IMR-90 (cell line): Measurements from ENCODE around the gene DAAM1. TPM values are rescaled to one million over a fixed set of nuclear protein-coding genes. Genes with fewer than 3 reads are reported as not detected.

ENCODE experiments used
- ATAC-seq: fragments of 200-7000 bp; cut with Tn5 transposase; 2 replicates; pipeline ENCODE4 v1.9.1; 2020; ENCODE audit warnings: low read depth, mild to moderate bottlenecking, moderate library complexity
- BruUV-seq: library from RNA; stranded (reverse); fragments of 400-500 nt; replicated peaks from 2 replicates; lab custom pipeline; 2021; lab: Mats Ljungman, UMichigan
- CTCF ChIA-PET: fragments of 300-600 bp; formaldehyde crosslinking; extraction: SDS; loops from one replicate; lab custom pipeline; 2021; ENCODE audit warnings: antibody characterized with exemption; lab: Yijun Ruan, JAX
- POLR2A ChIA-PET: fragments of 300-600 bp; sonication (Branson Sonifier 250); formaldehyde crosslinking; loops from one replicate; lab custom pipeline; 2022; ENCODE audit warnings: antibody characterized with exemption; ENCODE audit not compliant: unreplicated experiment; lab: Charles Lee
- DNase-seq: peaks from one replicate; pipeline ENCODE4 v3.0.0; 2013
- H2AFZ ChIP-seq: replicated peaks from 2 replicates; pipeline ENCODE3; 2013; ENCODE audit warnings: low read length, mild to moderate bottlenecking; ENCODE audit not compliant: poor library complexity
- H2AK5ac ChIP-seq: 2 replicates; pipeline ENCODE4 v1.6.1; 2013; ENCODE audit warnings: low read depth, low read length, inconsistent platforms
- H2AK9ac ChIP-seq: replicated peaks from 2 replicates; pipeline ENCODE3; 2013; ENCODE audit warnings: mild to moderate bottlenecking, low read depth, low read length, moderate library complexity; ENCODE audit not compliant: poor library complexity
- H2BK120ac ChIP-seq: 2 replicates; pipeline ENCODE4 v1.6.1; 2013; ENCODE audit warnings: low read depth, low read length, inconsistent platforms
- H2BK15ac ChIP-seq: 3 replicates; pipeline ENCODE4 v1.6.1; 2013; ENCODE audit warnings: low read depth, low read length, inconsistent platforms
- H2BK20ac ChIP-seq: 2 replicates; pipeline ENCODE4 v1.6.1; 2013; ENCODE audit warnings: low read depth, mild to moderate bottlenecking, inconsistent platforms, low read length, moderate library complexity
- H2BK5ac ChIP-seq: 2 replicates; pipeline ENCODE4 v1.6.1; 2013; ENCODE audit warnings: mild to moderate bottlenecking, low read depth, low read length, inconsistent platforms; ENCODE audit not compliant: poor library complexity, severe bottlenecking
- H3K14ac ChIP-seq: replicated peaks from 2 replicates; pipeline ENCODE4 v1.6.1; 2013; ENCODE audit warnings: low read depth, low read length, inconsistent platforms
- H3K18ac ChIP-seq: 2 replicates; pipeline ENCODE4 v1.6.1; 2013; ENCODE audit warnings: low read depth, low read length, control low read depth
- H3K23ac ChIP-seq: 2 replicates; pipeline ENCODE4 v1.6.1; 2013; ENCODE audit warnings: low read depth, low read length, inconsistent platforms
- H3K27ac ChIP-seq: 2 replicates; pipeline ENCODE4 v1.5.1; 2013; ENCODE audit warnings: mild to moderate bottlenecking, control low read depth, low read length; ENCODE audit not compliant: insufficient read depth
- H3K27me3 ChIP-seq: 2 replicates; pipeline ENCODE4 v1.6.1; 2013; ENCODE audit warnings: low read length; ENCODE audit not compliant: control insufficient read depth, insufficient read depth
- H3K36me3 ChIP-seq: 2 replicates; pipeline ENCODE4 v1.6.1; 2013; ENCODE audit warnings: low read length, mixed read lengths; ENCODE audit not compliant: control insufficient read depth, insufficient read depth
- H3K4ac ChIP-seq: 2 replicates; pipeline ENCODE4 v1.6.1; 2013; ENCODE audit warnings: low read depth, low read length, inconsistent platforms
- H3K4me1 ChIP-seq: 2 replicates; pipeline ENCODE4 v1.6.1; 2013; ENCODE audit warnings: low read length, mixed read lengths; ENCODE audit not compliant: control insufficient read depth, insufficient read depth
- H3K4me2 ChIP-seq: 2 replicates; pipeline ENCODE4 v1.6.1; 2013; ENCODE audit warnings: low read depth, mild to moderate bottlenecking, control low read depth, low read length, moderate library complexity
- H3K4me3 ChIP-seq: 2 replicates; pipeline ENCODE4 v1.5.1; 2013; ENCODE audit warnings: low read depth, mild to moderate bottlenecking, control low read depth, low read length, moderate library complexity; ENCODE audit not compliant: insufficient read depth
- H3K56ac ChIP-seq: 2 replicates; pipeline ENCODE4 v1.6.1; 2013; ENCODE audit warnings: low read length, inconsistent platforms; ENCODE audit not compliant: insufficient read depth; ENCODE audit errors: extremely low read depth
- H3K79me1 ChIP-seq, 2 experiments: 2 replicates each; pipeline ENCODE4 v1.6.1; 2013; ENCODE audit warnings: low read length in 2 of 2, inconsistent platforms in 1 of 2, low read depth in 1 of 2
- H3K9ac ChIP-seq: 2 replicates; pipeline ENCODE4 v1.6.1; 2013; ENCODE audit warnings: low read depth, low read length, control low read depth
- H3K9me1 ChIP-seq: 2 replicates; pipeline ENCODE4 v1.6.1; 2013; ENCODE audit warnings: low read length, inconsistent platforms; ENCODE audit not compliant: insufficient read depth
- H3K9me3 ChIP-seq: 2 replicates; pipeline ENCODE4 v1.6.1; 2013; ENCODE audit warnings: low read length; ENCODE audit not compliant: control insufficient read depth, insufficient read depth
- H4K20me1 ChIP-seq: 2 replicates; pipeline ENCODE4 v1.6.1; 2013; ENCODE audit warnings: low read length, inconsistent platforms; ENCODE audit not compliant: insufficient read depth
- H4K5ac ChIP-seq: 2 replicates; pipeline ENCODE4 v1.6.1; 2013; ENCODE audit warnings: mild to moderate bottlenecking, low read depth, low read length, control low read depth
- H4K8ac ChIP-seq, 2 experiments: 2 replicates each; pipeline ENCODE4 v1.6.1; 2013; ENCODE audit warnings: low read depth in 2 of 2, low read length in 2 of 2, control low read depth in 1 of 2, inconsistent platforms in 1 of 2
- H4K91ac ChIP-seq: 2 replicates; pipeline ENCODE4 v1.6.1; 2013; ENCODE audit warnings: low read depth, low read length, inconsistent platforms; ENCODE audit not compliant: insufficient read depth
- BHLHE40 ChIP-seq: fragments of 150-350 bp; IDR thresholded peaks from 2 replicates; pipeline ENCODE4 v1.6.1; 2016; ENCODE audit warnings: mild to moderate bottlenecking, low read depth, low read length
- CEBPB ChIP-seq: IDR thresholded peaks from 2 replicates; pipeline ENCODE4 v1.6.1; 2012; ENCODE audit warnings: low read depth, low read length, improper control_type of control experiment
- CHD1 ChIP-seq: IDR thresholded peaks from 2 replicates; pipeline ENCODE4 v1.6.1; 2012; ENCODE audit warnings: low read depth, low read length, improper control_type of control experiment
- FOS ChIP-seq: fragments of 150-350 bp; IDR thresholded peaks from 2 replicates; pipeline ENCODE4 v1.6.1; 2016; ENCODE audit warnings: low read depth, low read length
- MAFK ChIP-seq: IDR thresholded peaks from 2 replicates; pipeline ENCODE4 v1.6.1; 2012; ENCODE audit warnings: low read depth, low read length, improper control_type of control experiment
- MAZ ChIP-seq: IDR thresholded peaks from 2 replicates; pipeline ENCODE4 v1.6.1; 2012; ENCODE audit warnings: low read depth, mild to moderate bottlenecking, low read length, improper control_type of control experiment, moderate library complexity, borderline replicate concordance
- MXI1 ChIP-seq: IDR thresholded peaks from 2 replicates; pipeline ENCODE4 v1.6.1; 2012; ENCODE audit warnings: low read depth, mild to moderate bottlenecking, low read length, moderate library complexity, borderline replicate concordance
- NFE2L2 ChIP-seq: fragments of 150-350 bp; IDR thresholded peaks from 2 replicates; pipeline ENCODE4 v1.6.1; 2016; ENCODE audit warnings: low read depth, mild to moderate bottlenecking, low read length
- POLR2A ChIP-seq: IDR thresholded peaks from 2 replicates; pipeline ENCODE4 v1.6.1; 2012; ENCODE audit warnings: mild to moderate bottlenecking, low read depth, low read length
- RAD21 ChIP-seq: IDR thresholded peaks from 2 replicates; pipeline ENCODE4 v1.6.1; 2012; ENCODE audit warnings: low read length, improper control_type of control experiment
- RCOR1 ChIP-seq: IDR thresholded peaks from 2 replicates; pipeline ENCODE4 v1.6.1; 2012; ENCODE audit warnings: mild to moderate bottlenecking, low read length, improper control_type of control experiment; ENCODE audit not compliant: insufficient replicate concordance
- RFX5 ChIP-seq: IDR thresholded peaks from 2 replicates; pipeline ENCODE4 v1.8.0; 2012; ENCODE audit warnings: low read depth, mild to moderate bottlenecking, low read length, moderate library complexity
- SMC3 ChIP-seq: fragments of 150-350 bp; IDR thresholded peaks from 2 replicates; pipeline ENCODE4 v1.6.1; 2016; ENCODE audit warnings: low read depth, mild to moderate bottlenecking, antibody characterized with exemption, low read length, moderate library complexity
- WGBS, 2 experiments: methylation state at CpG; one replicate each; pipeline versions ENCODE4 v1.1.5 to v1.1.7; 2013; ENCODE audit warnings: missing lambda C conversion rate in 2 of 2; ENCODE audit not compliant: insufficient read length in 1 of 2; ENCODE audit errors: extremely low coverage in 2 of 2; 5-methylcytosine and 5-hydroxymethylcytosine counted together
- dilution Hi-C: fragments of 300-500 bp; cut with HindIII; formaldehyde crosslinking; loops from one replicate; pipeline ENCODE4 v1.14.3; 2018; ENCODE audit warnings: low sequenced_read_pairs; ENCODE audit not compliant: unreplicated experiment
- in situ Hi-C: fragments of 300-500 bp; cut with MboI; formaldehyde crosslinking; loops from 3 replicates; pipeline ENCODE4 v1.14.3; 2019; ENCODE audit warnings: low sequenced_read_pairs, inconsistent platforms, mixed read lengths
- intact Hi-C: fragments of 100-400 bp; cut with micrococcal nuclease; formaldehyde crosslinking; loops from 2 replicates; pipeline ENCODE4 v1.10.0; 2022
- polyA plus RNA-seq, 3 experiments: library from polyadenylated mRNA; depleted of rRNA; stranded (reverse); fragments of >200 nt; gene quantifications; 2 replicates each; pipeline ENCODE4 v1.2.3, GENCODE V29; 2012; ENCODE audit warnings: low replicate concordance in 1 of 3
- total RNA-seq: library from RNA; depleted of rRNA; stranded (reverse); fragments of >200 nt; gene quantifications from 2 replicates; pipeline ENCODE4 v1.2.3, GENCODE V29; 2012
- TF ChIP-seq, protein P1 (sequence below): fragments of 150-350 bp; IDR thresholded peaks from 2 replicates; pipeline ENCODE4 v1.6.1; 2017; ENCODE audit warnings: mild to moderate bottlenecking, antibody characterized with exemption, low read length, low read depth
- TF ChIP-seq, protein P2 (sequence below): conservative IDR thresholded peaks from 2 replicates; pipeline ENCODE4 v1.5.1; 2012; ENCODE audit warnings: mild to moderate bottlenecking, low read depth, low read length, improper control_type of control experiment
- TF ChIP-seq, protein P3 (sequence below): fragments of 150-350 bp; IDR thresholded peaks from 2 replicates; pipeline ENCODE4 v1.6.1; 2016; ENCODE audit warnings: low read depth, mild to moderate bottlenecking, low read length, moderate library complexity, borderline replicate concordance

Gene DAAM1
- total and polyA plus RNA-seq, 2 of the 4 experiments (the other 2 are of a cell fraction): 4.8 to 5.4 TPM

DNA sequence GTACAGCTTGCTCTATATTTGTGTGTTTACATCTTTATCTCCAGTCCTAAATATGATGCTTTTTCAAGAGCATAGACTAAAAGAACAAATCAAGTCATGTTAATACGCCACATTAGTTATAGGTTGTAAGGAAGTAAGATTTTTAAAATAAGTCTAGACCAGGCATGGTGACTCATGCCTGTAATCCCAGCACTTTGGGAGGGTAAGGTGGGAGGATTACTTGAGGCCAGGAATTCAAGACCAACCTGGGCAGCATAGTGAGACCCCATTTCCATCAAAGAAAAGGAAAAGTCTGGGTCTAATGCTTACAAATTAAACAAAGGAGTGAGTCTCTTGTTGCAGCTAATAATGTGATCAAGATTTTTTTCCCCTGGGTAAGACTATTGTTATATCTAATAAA, 157.9 kb downstream of the DAAM1 start:
- Histone ChIP-seq H3K79me1 (no peaks in the 10 kb centered on the region; a peak in 1 of 4 replicates), H4K91ac (no peak overlapping the region), H3K23ac (no peak overlapping the region), H2AFZ (no peak overlapping the region), H3K9me1 (peaks cover 4% of the 10 kb centered on the region; the same call in 1 of the 2 replicates), H3K4me1 (peaks cover 6% of the 10 kb centered on the region), H4K8ac (no peak overlapping the region), H3K18ac (0 out of 2 replicates have a peak overlapping the region, but pooled peaks have one; percentile 3), H2AK5ac (no peak overlapping the region), H4K20me1 (no peaks in the 10 kb centered on the region), H2BK15ac (no peak overlapping the region), H3K36me3 (peaks cover 8% of the 10 kb centered on the region), H2AK9ac (no peak overlapping the region), H3K56ac (no peak overlapping the region), H2BK120ac (no peak overlapping the region), H3K4me3 (no peak overlapping the region), H3K14ac (no peak overlapping the region), H3K4ac (no peak overlapping the region), H4K5ac (no peak overlapping the region), H3K27me3 (no peaks in the 10 kb centered on the region), H2BK20ac (no peak overlapping the region), H2BK5ac (peak overlapping the region; percentile 69), H3K9ac (no peak overlapping the region), H3K27ac (peak overlapping the region; percentile 23; the same call in 1 of the 2 replicates), H3K9me3 (no peaks in the 10 kb centered on the region), H3K4me2 (no peak overlapping the region)
- CTCF ChIA-PET: no interaction called here
- in situ Hi-C loops: no loop called here
- no peak for TF ChIP-seq RAD21
- no peak for TF ChIP-seq SMC3
- TF ChIP-seq, protein P1, sequence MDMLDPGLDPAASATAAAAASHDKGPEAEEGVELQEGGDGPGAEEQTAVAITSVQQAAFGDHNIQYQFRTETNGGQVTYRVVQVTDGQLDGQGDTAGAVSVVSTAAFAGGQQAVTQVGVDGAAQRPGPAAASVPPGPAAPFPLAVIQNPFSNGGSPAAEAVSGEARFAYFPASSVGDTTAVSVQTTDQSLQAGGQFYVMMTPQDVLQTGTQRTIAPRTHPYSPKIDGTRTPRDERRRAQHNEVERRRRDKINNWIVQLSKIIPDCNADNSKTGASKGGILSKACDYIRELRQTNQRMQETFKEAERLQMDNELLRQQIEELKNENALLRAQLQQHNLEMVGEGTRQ: no peak
- TF ChIP-seq FOS: no peak
- TF ChIP-seq CHD1: no peak
- no peak for TF ChIP-seq MAFK
- no peak for TF ChIP-seq MXI1
- no peak for TF ChIP-seq BHLHE40
- TF ChIP-seq, protein P2, sequence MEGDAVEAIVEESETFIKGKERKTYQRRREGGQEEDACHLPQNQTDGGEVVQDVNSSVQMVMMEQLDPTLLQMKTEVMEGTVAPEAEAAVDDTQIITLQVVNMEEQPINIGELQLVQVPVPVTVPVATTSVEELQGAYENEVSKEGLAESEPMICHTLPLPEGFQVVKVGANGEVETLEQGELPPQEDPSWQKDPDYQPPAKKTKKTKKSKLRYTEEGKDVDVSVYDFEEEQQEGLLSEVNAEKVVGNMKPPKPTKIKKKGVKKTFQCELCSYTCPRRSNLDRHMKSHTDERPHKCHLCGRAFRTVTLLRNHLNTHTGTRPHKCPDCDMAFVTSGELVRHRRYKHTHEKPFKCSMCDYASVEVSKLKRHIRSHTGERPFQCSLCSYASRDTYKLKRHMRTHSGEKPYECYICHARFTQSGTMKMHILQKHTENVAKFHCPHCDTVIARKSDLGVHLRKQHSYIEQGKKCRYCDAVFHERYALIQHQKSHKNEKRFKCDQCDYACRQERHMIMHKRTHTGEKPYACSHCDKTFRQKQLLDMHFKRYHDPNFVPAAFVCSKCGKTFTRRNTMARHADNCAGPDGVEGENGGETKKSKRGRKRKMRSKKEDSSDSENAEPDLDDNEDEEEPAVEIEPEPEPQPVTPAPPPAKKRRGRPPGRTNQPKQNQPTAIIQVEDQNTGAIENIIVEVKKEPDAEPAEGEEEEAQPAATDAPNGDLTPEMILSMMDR: no peak
- TF ChIP-seq MAZ: no peak
- TF ChIP-seq POLR2A: no peak
- no peak for TF ChIP-seq RCOR1
- no peak for TF ChIP-seq NFE2L2
- no peak for TF ChIP-seq CEBPB
- TF ChIP-seq RFX5: no peak
- TF ChIP-seq, protein P3, sequence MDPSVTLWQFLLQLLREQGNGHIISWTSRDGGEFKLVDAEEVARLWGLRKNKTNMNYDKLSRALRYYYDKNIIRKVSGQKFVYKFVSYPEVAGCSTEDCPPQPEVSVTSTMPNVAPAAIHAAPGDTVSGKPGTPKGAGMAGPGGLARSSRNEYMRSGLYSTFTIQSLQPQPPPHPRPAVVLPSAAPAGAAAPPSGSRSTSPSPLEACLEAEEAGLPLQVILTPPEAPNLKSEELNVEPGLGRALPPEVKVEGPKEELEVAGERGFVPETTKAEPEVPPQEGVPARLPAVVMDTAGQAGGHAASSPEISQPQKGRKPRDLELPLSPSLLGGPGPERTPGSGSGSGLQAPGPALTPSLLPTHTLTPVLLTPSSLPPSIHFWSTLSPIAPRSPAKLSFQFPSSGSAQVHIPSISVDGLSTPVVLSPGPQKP: no peak
- POLR2A ChIA-PET: no interaction called here
- BruUV-seq: no TSS peak
- DNase-seq: no peak
- intact Hi-C loops: no loop called here
- WGBS, 2 experiments: no CpG with 5 or more reads among the region's 1 CpG
- dilution Hi-C loops: no loop called here
- ATAC-seq: no peak
